B cell (primary cell): ENCODE data around the gene GPR35. TPM values are rescaled to one million over a fixed set of nuclear protein-coding genes. Genes with fewer than 3 reads are reported as not detected.

ENCODE experiments used
- ATAC-seq: fragments of 200-7000 bp; cut with Tn5 transposase; one replicate; pipeline ENCODE4 v1.10.0; 2021; ENCODE audit warnings: low read depth, mild to moderate bottlenecking, moderate number of reproducible peaks, moderate library complexity
- CTCF ChIA-PET: fragments of 350-600 bp; sonication (Branson Sonifier 250); formaldehyde crosslinking; loops from one replicate; lab custom pipeline; 2021; ENCODE audit warnings: antibody characterized with exemption, inconsistent platforms; lab: Charles Lee
- POLR2A ChIA-PET: fragments of 350-600 bp; sonication (Branson Sonifier 250); formaldehyde crosslinking; loops from one replicate; lab custom pipeline; 2021; ENCODE audit warnings: antibody characterized with exemption; lab: Charles Lee
- DNase-seq: peaks from one replicate; pipeline ENCODE4 v3.0.0; 2013
- H2AFZ ChIP-seq: 2 replicates; pipeline ENCODE4 v1.6.1; 2012; ENCODE audit warnings: mild to moderate bottlenecking, low read depth, low read length; ENCODE audit not compliant: insufficient read depth, poor library complexity, severe bottlenecking
- H3K27ac ChIP-seq, 2 donors: 1 replicate in 1 of 2; 2 replicates in 1 of 2; pipeline ENCODE4 v1.5.1; 2012 to 2013; ENCODE audit warnings: low read length in 2 of 2, mild to moderate bottlenecking in 2 of 2, moderate library complexity in 1 of 2
- H3K27me3 ChIP-seq, 4 experiments: fragments of 200-600 bp in 1 of 4; sonication (generic) in 1 of 4; replicated peaks in 1 of 4; 1 replicate in 2 of 4; 2 replicates in 2 of 4; pipeline versions ENCODE4 v1.6.1 to v1.7.0; 2013 to 2016; ENCODE audit warnings: low read length in 3 of 4, mild to moderate bottlenecking in 2 of 4, mixed read lengths in 1 of 4, moderate library complexity in 1 of 4; ENCODE audit not compliant: insufficient read depth in 4 of 4, control insufficient read depth in 3 of 4; ENCODE audit errors: control extremely low read depth in 1 of 4
- H3K36me3 ChIP-seq, 2 experiments: replicated peaks in 1 of 2; 1 replicate in 1 of 2; 2 replicates in 1 of 2; pipeline versions ENCODE4 v1.6.1 to v1.7.1; 2013; ENCODE audit warnings: low read length in 1 of 2; ENCODE audit not compliant: insufficient read depth in 2 of 2, control insufficient read depth in 1 of 2; ENCODE audit errors: control extremely low read depth in 1 of 2, extremely low read depth in 1 of 2
- H3K4me1 ChIP-seq, 2 donors: fragments of 200-600 bp in 1 of 2; sonication (generic) in 1 of 2; 1 replicate in 1 of 2; 2 replicates in 1 of 2; pipeline versions ENCODE4 v1.5.1 to v1.6.1; 2013 to 2017; ENCODE audit warnings: low read length in 2 of 2; ENCODE audit not compliant: control insufficient read depth in 2 of 2, insufficient read depth in 2 of 2
- H3K4me2 ChIP-seq: replicated peaks from 2 replicates; pipeline ENCODE3; 2012; ENCODE audit warnings: mild to moderate bottlenecking, low read depth, low read length; ENCODE audit not compliant: poor library complexity, severe bottlenecking
- H3K4me3 ChIP-seq, 5 experiments: fragments of 200-600 bp in 1 of 5; sonication (generic) in 1 of 5; 1 replicate in 3 of 5; 2 replicates in 2 of 5; pipeline versions ENCODE4 v1.5.1 to v1.7.0; 2011 to 2016; ENCODE audit warnings: low read length in 4 of 5, mild to moderate bottlenecking in 4 of 5, low read depth in 2 of 5, control low read depth in 1 of 5, moderate library complexity in 1 of 5; ENCODE audit not compliant: insufficient read depth in 1 of 5; ENCODE audit errors: control extremely low read depth in 1 of 5, extremely low read depth in 1 of 5
- H3K79me2 ChIP-seq: fragments of 200-600 bp; sonication (generic); one replicate; pipeline ENCODE4 v1.6.0; 2016; ENCODE audit warnings: low read length; ENCODE audit not compliant: control insufficient read depth, insufficient read depth
- H3K9ac ChIP-seq: fragments of 200-600 bp; sonication (generic); 2 replicates; pipeline ENCODE4 v1.6.1; 2017; ENCODE audit warnings: mild to moderate bottlenecking, low read length, moderate library complexity
- H3K9me3 ChIP-seq, 3 donors: one replicate each; pipeline versions ENCODE4 v1.6.1 to v1.7.1; 2013; ENCODE audit warnings: low read length in 2 of 3; ENCODE audit not compliant: control insufficient read depth in 2 of 3, insufficient read depth in 1 of 3; ENCODE audit errors: control extremely low read depth in 1 of 3
- H4K20me1 ChIP-seq: 2 replicates; pipeline ENCODE4 v1.6.0; 2012; ENCODE audit warnings: mild to moderate bottlenecking, low read length; ENCODE audit not compliant: insufficient read depth, control insufficient read depth, poor library complexity, severe bottlenecking
- H3K27ac Mint-ChIP-seq: one replicate; pipeline ENCODE4 v1.8.0; 2021; ENCODE audit warnings: mixed read lengths
- H3K27me3 Mint-ChIP-seq: one replicate; pipeline ENCODE4 v1.8.0; 2021; ENCODE audit warnings: mixed read lengths
- H3K4me1 Mint-ChIP-seq: one replicate; pipeline ENCODE4 v1.8.0; 2021; ENCODE audit warnings: mixed read lengths
- H3K4me3 Mint-ChIP-seq: one replicate; pipeline ENCODE4 v1.8.0; 2021; ENCODE audit warnings: mixed read lengths
- H3K9me3 Mint-ChIP-seq: one replicate; pipeline ENCODE4 v1.8.0; 2022; ENCODE audit warnings: mixed read lengths; ENCODE audit not compliant: insufficient read depth
- CTCF ChIP-seq: fragments of 200-600 bp; IDR thresholded peaks from one replicate; pipeline ENCODE4 v1.8.0; 2022; ENCODE audit warnings: antibody characterized with exemption, mild to moderate bottlenecking
- EZH2 ChIP-seq: IDR thresholded peaks from 2 replicates; pipeline ENCODE4 v1.6.1; 2012; ENCODE audit warnings: borderline replicate concordance, low read depth, mild to moderate bottlenecking, moderate library complexity, low read length; ENCODE audit not compliant: insufficient read depth, poor library complexity, severe bottlenecking
- WGBS: methylation state at CpG from one replicate; pipeline ENCODE4 v1.1.5; 2013; ENCODE audit warnings: missing lambda C conversion rate; ENCODE audit not compliant: insufficient coverage; 5-methylcytosine and 5-hydroxymethylcytosine counted together
- intact Hi-C: fragments of 100-400 bp; cut with micrococcal nuclease; formaldehyde crosslinking; loops from one replicate; pipeline ENCODE4 v1.10.0; 2022
- polyA plus RNA-seq: library from polyadenylated mRNA; depleted of rRNA; stranded (reverse); fragments of >200 nt; gene quantifications from 2 replicates; pipeline ENCODE4 v1.2.3, GENCODE V29; 2012
- total RNA-seq, 2 donors: library from RNA; stranded (reverse); fragments of 120-200 nt in 1 of 2; gene quantifications; 1 replicate in 1 of 2; 2 replicates in 1 of 2; pipeline versions ENCODE4 v1.2.3 to v1.2.4, GENCODE V29; 2013 to 2022

Gene GPR35
- total and polyA plus RNA-seq, 2 donors (not counting 1 experiment from before 2014, with no cell fraction given): 1.8 to 9.6 TPM

DNA sequence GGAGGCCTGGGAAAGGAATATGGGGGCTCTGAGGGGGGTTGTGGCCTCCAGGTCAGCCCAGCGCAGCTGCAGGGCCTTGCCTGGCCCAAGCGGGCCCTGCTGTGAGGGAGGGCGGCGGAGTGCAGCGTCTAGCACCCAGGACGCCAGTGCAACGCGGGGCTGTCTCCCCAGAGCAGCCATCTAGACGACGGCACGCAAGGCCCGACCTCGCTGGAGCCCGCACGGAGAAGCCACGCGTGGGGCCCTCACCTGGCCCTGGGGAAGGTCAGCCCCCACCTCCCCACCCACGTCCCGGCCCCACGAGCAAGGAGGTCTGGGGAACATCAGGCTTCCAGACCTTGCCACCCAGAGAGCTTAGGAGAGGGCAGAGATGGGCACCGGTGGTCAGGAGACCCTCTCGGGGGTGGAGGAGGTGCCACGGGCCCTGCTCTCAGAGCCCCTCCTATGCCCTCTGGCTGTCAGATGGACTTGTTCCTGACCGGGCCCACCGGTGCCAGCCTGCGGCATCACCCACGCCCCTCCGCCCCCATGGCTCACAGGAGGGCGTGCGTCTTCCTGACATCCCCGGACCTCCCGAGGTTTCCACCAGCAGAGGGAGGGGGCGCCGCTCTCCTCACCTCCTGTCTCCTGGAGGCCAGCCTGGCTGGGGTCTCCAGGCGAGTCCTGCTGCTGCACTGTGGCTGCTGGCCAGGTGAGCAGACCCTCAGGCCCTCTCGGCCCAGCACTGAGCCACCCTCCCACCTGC lies 17.0 kb downstream of the GPR35 start:
- peaks cover 0 to 13% (median 0%) of the 10 kb centered on the region in 4 experiments for H3K27me3 ChIP-seq
- 91% methylated on average over 36 of the region's 36 CpGs for WGBS

More for the DNA sequence above, 17.0 kb downstream of the GPR35 start:
- Histone ChIP-seq H3K36me3 (no peaks in the 10 kb centered on the region), H4K20me1 (no peaks in the 10 kb centered on the region), H3K4me2 (no peak overlapping the region), H3K27ac (no peak overlapping the region), H3K9me3 (peaks cover 0 to 13% (median 0%) of the 10 kb centered on the region in 3 donors), H2AFZ (no peak overlapping the region), H3K79me2 (no peaks in the 10 kb centered on the region), H3K4me1 (no peaks in the 10 kb centered on the region), H3K4me3 (no peak overlapping the region), H3K9ac (no peak overlapping the region)
- H3K4me3 Mint-ChIP-seq: no peak overlapping the region
- no peaks in the 10 kb centered on the region for H3K9me3 Mint-ChIP-seq
- intact Hi-C loops: no loop called here
- H3K27ac Mint-ChIP-seq: no peak overlapping the region
- CTCF ChIA-PET: no interaction called here
- H3K27me3 Mint-ChIP-seq: peaks cover 4% of the 10 kb centered on the region
- POLR2A ChIA-PET: no interaction called here
- DNase-seq (no peak), ATAC-seq (no peak)
- TF ChIP-seq EZH2: no peak
- no peak for TF ChIP-seq CTCF
- no peaks in the 10 kb centered on the region for H3K4me1 Mint-ChIP-seq
